Thyroid gland (tissue), 4 donors: Measurements from ENCODE around the gene STX1A. TPM values are rescaled to one million over a fixed set of nuclear protein-coding genes. Genes with fewer than 3 reads are reported as not detected.
A peak's percentile ranks its signal among the peaks of the same experiment; 100 is the strongest.

Source experiments
- DNase-seq, 2 donors: peaks; one replicate each; pipeline ENCODE4 v3.0.0-alpha.2; 2019
- H3K27ac ChIP-seq, 3 donors: fragments of 200-600 bp; sonication (generic); 1 replicate in 2 of 3; 2 replicates in 1 of 3; pipeline ENCODE4 v1.5.1; 2016 to 2019; ENCODE audit warnings: mild to moderate bottlenecking in 1 of 3, moderate library complexity in 1 of 3
- H3K27me3 ChIP-seq: fragments of 200-600 bp; sonication (generic); one replicate; pipeline ENCODE4 v1.5.1; 2019
- H3K36me3 ChIP-seq, 2 donors: fragments of 200-600 bp; sonication (generic); one replicate each; pipeline ENCODE4 v1.5.1; 2016 to 2019
- H3K4me1 ChIP-seq, 2 donors: fragments of 200-600 bp; sonication (generic); one replicate each; pipeline ENCODE4 v1.5.1; 2017 to 2019
- H3K4me3 ChIP-seq, 3 donors: fragments of 200-600 bp; sonication (generic); replicated peaks in 1 of 3; 1 replicate in 2 of 3; 2 replicates in 1 of 3; pipeline ENCODE4 v1.5.1; 2016; ENCODE audit warnings: mild to moderate bottlenecking in 1 of 3
- H3K9me3 ChIP-seq: fragments of 200-600 bp; sonication (generic); one replicate; pipeline ENCODE4 v1.5.1; 2017
- CTCF ChIP-seq, 6 experiments: fragments of 200-600 bp in 3 of 6; fragments of 450-650 bp in 3 of 6; sonication (generic) in 3 of 6; IDR thresholded peaks; one replicate each; pipeline ENCODE4 v1.5.1; 2016 to 2019; ENCODE audit warnings: antibody characterized with exemption in 6 of 6, mild to moderate bottlenecking in 2 of 6, inconsistent platforms in 1 of 6, moderate library complexity in 1 of 6
- POLR2A ChIP-seq, 2 donors: fragments of 450-650 bp; IDR thresholded peaks; one replicate each; pipeline ENCODE4 v1.6.1; 2017; ENCODE audit warnings: antibody characterized with exemption in 2 of 2, mild to moderate bottlenecking in 2 of 2, moderate library complexity in 1 of 2
- WGBS, 2 donors: methylation state at CpG; one replicate each; pipeline ENCODE4 v1.1.5; 2017; 5-methylcytosine and 5-hydroxymethylcytosine counted together
- intact Hi-C: fragments of 100-400 bp; cut with DNase I; formaldehyde crosslinking; loops from one replicate; pipeline ENCODE4 v1.15.1; 2023
- total RNA-seq, 4 donors: library from RNA; depleted of rRNA; stranded (reverse); fragments of >200 nt; gene quantifications; one replicate each; pipeline ENCODE4 v1.2.3, GENCODE V29; 2016

Gene STX1A
- total RNA-seq, 4 donors from 2014 or later, result 4.4 to 9.5 (median 7.2) TPM

- H3K4me1 ChIP-seq, result peaks cover 55 to 78% of the 10 kb centered on the region in 2 donors
- DNase-seq, result no peak
- intact Hi-C loops, result loop anchor here (5.0 kb wide), 1 partner anchor 87 kb away; no protein-coding TSS in a partner anchor
- H3K36me3 ChIP-seq, result peaks cover 17 to 18% of the 10 kb centered on the region in 2 donors
- TF ChIP-seq POLR2A (IDR thresholded peaks at IDR 0.05), result no peak
- TF ChIP-seq CTCF (IDR thresholded peaks at IDR 0.05), result no peak
- no peak overlapping the region for H3K4me3 ChIP-seq
- H3K27me3 ChIP-seq, result no peaks in the 10 kb centered on the region
- H3K9me3 ChIP-seq, result no peaks in the 10 kb centered on the region
- H3K27ac ChIP-seq, result peak overlapping the region; percentile 98 to 100 (median 99)
- WGBS, 2 donors, result 90 to 95% methylated on average over 7 of the region's 7 CpGs
Measured at GRCh38 chr7:73740212-73740611, 20.7 kb upstream of the STX1A start.

- Histone ChIP-seq H3K9me3 (no peaks in the 10 kb centered on the region), H3K27me3 (no peaks in the 10 kb centered on the region), H3K4me3 (peak overlapping the region; percentile 9 to 79 (median 56)), H3K4me1 (peaks cover 53 to 77% of the 10 kb centered on the region in 2 donors), H3K36me3 (peaks cover 17 to 18% of the 10 kb centered on the region in 2 donors), H3K27ac (peak overlapping the region; percentile 98 to 100 (median 99))
- intact Hi-C loops, result loop anchor here (5.0 kb wide), 1 partner anchor 113 kb away; no protein-coding TSS in a partner anchor
- no peak for DNase-seq
- TF ChIP-seq POLR2A (IDR thresholded peaks at IDR 0.05), result no peak
- TF ChIP-seq CTCF (IDR thresholded peaks at IDR 0.05), result no peak
- 58 to 59% methylated on average over 13 of the region's 13 CpGs for WGBS, 2 donors
Measured at GRCh38 chr7:73739387-73739767, 19.9 kb upstream of the STX1A start.

GRCh38 chr7:73738612-73739386, 19.3 kb upstream of the STX1A start, which contains the start of gene ABHD11:
TSS of gene ABHD11 (minus strand) at chr7:73738802. CDS start at chr7:73738770, 32 bp downstream.
- 0 to 1% methylated on average over 50 to 51 of the region's 84 CpGs for WGBS, 2 donors
- intact Hi-C loops, result loop anchor here (5.0 kb wide), 1 partner anchor 114 kb away; no protein-coding TSS in a partner anchor
- no peaks in the 10 kb centered on the region for H3K9me3 ChIP-seq
- peak; percentile 97 to 98 for DNase-seq
- H3K27me3 ChIP-seq, result no peaks in the 10 kb centered on the region
- TF ChIP-seq CTCF (IDR thresholded peaks at IDR 0.05) (no peak), POLR2A (IDR thresholded peaks at IDR 0.05) (peak; percentile 91 to 98)
- peaks cover 47 to 71% of the 10 kb centered on the region in 2 donors for H3K4me1 ChIP-seq
- H3K4me3 ChIP-seq, result peak within 1 kb of the TSS; percentile 61 to 87 (median 79)
- peak within 1 kb of the TSS; percentile 98 to 100 (median 99) for H3K27ac ChIP-seq
- peaks cover 17 to 18% of the 10 kb centered on the region in 2 donors for H3K36me3 ChIP-seq

DNA sequence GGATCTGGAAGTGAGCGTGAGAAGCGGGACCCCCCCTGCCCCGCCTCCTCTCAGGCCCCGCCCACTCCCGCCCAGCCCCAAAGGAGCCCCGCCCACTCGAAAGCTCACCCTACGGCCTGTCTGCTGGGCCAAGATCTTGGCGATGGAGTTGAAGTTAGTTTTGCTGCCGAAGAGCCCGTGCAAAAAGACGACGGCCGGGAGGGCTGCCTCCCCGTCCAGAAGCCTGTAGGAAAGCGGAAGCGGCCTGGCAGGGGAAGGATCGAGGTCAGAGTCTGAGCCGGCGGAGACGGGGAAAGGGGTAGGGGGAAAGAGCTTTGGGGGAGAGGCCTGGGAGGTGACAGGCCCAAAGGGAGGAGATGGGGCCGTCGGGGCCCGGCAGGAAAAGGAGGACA, 18.7 kb upstream of the STX1A start:
- Histone ChIP-seq H3K4me3 (peak overlapping the region; percentile 61 to 87 (median 79)), H3K27ac (peak overlapping the region; percentile 71 to 98 (median 72)), H3K36me3 (peaks cover 17 to 18% of the 10 kb centered on the region in 2 donors), H3K4me1 (peaks cover 42 to 65% of the 10 kb centered on the region in 2 donors), H3K27me3 (no peaks in the 10 kb centered on the region), H3K9me3 (no peaks in the 10 kb centered on the region)
- peak; percentile 66 to 67 for DNase-seq
- no peak for TF ChIP-seq POLR2A (IDR thresholded peaks at IDR 0.05)
- no peak for TF ChIP-seq CTCF (IDR thresholded peaks at IDR 0.05)
- WGBS, 2 donors, result 0 to 3% methylated on average over 15 to 24 of the region's 24 CpGs
- intact Hi-C loops, result loop anchor here (5.0 kb wide), 1 partner anchor 114 kb away; no protein-coding TSS in a partner anchor
